ENCODE results near the gene EIF5B.

GRCh38 chr2:99414566-99414965, 77.4 kb downstream of the EIF5B start:
- TF ChIP-seq CTCF (IDR thresholded peaks at IDR 0.05; ENCODE audit: poor library complexity, severe bottlenecking) (no peak), POLR2AphosphoS5 (IDR thresholded peaks at IDR 0.05) (no peak), MXI1 (conservative IDR thresholded peaks at IDR 0.05; ENCODE audit: poor library complexity, severe bottlenecking) (no peak), EZH2 (IDR thresholded peaks at IDR 0.05; ENCODE audit: borderline replicate concordance, insufficient read depth, low read length, poor library complexity, severe bottlenecking) (no peak), EP300 (conservative IDR thresholded peaks at IDR 0.05; ENCODE audit: poor library complexity, severe bottlenecking) (no peak)
